Colonic mucosa (tissue), 4 donors: ENCODE measurements around the gene INPP4A. TPM values are rescaled to one million over a fixed set of nuclear protein-coding genes. Genes with fewer than 3 reads are reported as not detected.

Experiments
- DNase-seq: peaks from one replicate; pipeline ENCODE4 v3.0.0-alpha.2; 2020
- H3K27ac ChIP-seq: fragments of 200-600 bp; one replicate; pipeline ENCODE4 v1.8.0; 2021
- H3K27me3 ChIP-seq: fragments of 200-600 bp; one replicate; pipeline ENCODE4 v1.8.0; 2021
- H3K36me3 ChIP-seq: fragments of 200-600 bp; one replicate; pipeline ENCODE4 v1.8.0; 2021
- H3K4me1 ChIP-seq: fragments of 200-600 bp; one replicate; pipeline ENCODE4 v1.8.0; 2021; ENCODE audit warnings: mild to moderate bottlenecking
- H3K4me3 ChIP-seq: fragments of 200-600 bp; one replicate; pipeline ENCODE4 v1.8.0; 2021
- H3K9ac ChIP-seq, 2 donors: one replicate each; pipeline ENCODE4 v1.7.0; 2013; ENCODE audit warnings: control low read depth in 2 of 2, low read depth in 2 of 2, low read length in 2 of 2
- H3K9me3 ChIP-seq: fragments of 200-600 bp; one replicate; pipeline ENCODE4 v1.8.0; 2021
- intact Hi-C: fragments of 100-400 bp; cut with DNase I; formaldehyde crosslinking; loops from one replicate; pipeline ENCODE4 v1.14.1; 2022
- total RNA-seq, 2 donors: library from RNA; stranded (reverse); fragmentation: NEBNext Ultra II Directional in 1 of 2; extraction: Animal tissue kit (Norgen Biotek cat#: 25700) in 1 of 2; gene quantifications; one replicate each; pipeline ENCODE4 v1.2.1, GENCODE V29; 2021
- TF ChIP-seq, protein P1 (sequence below): fragments of 200-600 bp; IDR thresholded peaks from one replicate; pipeline ENCODE4 v1.8.0; 2022; ENCODE audit warnings: antibody characterized with exemption, mild to moderate bottlenecking
- donor health status: healthy.
- donor health status: DM: no; HTN: no; CAD: no.
- donor health status: DM: no; HTN: no; CAD: no.

The INPP4A gene
- total RNA-seq, 2 donors from 2014 or later: 11.5 to 17.9 TPM

DNA sequence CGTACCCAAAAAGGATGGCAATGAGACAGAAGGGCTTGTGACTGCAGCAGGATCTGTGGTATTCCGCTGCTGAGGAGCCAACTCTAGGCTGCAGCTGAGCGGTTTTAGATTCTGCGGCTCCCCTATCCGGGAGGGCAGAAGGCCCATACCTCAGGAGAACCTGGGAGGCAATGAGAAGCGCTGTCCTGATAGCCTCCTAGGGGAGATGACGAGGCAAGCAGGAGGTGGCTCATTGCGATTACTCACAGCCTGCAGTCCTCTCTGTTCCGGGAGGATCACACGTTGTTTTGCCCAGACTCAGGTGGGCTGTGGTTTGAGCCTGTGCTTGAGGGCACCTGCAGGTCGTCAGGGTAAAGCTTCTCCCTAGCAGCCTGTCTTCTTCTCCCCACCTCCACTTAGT lies 98.6 kb downstream of the INPP4A start:
- H3K36me3 ChIP-seq: peaks cover 13% of the 10 kb centered on the region
- H3K4me3 ChIP-seq: no peak overlapping the region
- intact Hi-C loops: no loop called here
- TF ChIP-seq, protein P1, sequence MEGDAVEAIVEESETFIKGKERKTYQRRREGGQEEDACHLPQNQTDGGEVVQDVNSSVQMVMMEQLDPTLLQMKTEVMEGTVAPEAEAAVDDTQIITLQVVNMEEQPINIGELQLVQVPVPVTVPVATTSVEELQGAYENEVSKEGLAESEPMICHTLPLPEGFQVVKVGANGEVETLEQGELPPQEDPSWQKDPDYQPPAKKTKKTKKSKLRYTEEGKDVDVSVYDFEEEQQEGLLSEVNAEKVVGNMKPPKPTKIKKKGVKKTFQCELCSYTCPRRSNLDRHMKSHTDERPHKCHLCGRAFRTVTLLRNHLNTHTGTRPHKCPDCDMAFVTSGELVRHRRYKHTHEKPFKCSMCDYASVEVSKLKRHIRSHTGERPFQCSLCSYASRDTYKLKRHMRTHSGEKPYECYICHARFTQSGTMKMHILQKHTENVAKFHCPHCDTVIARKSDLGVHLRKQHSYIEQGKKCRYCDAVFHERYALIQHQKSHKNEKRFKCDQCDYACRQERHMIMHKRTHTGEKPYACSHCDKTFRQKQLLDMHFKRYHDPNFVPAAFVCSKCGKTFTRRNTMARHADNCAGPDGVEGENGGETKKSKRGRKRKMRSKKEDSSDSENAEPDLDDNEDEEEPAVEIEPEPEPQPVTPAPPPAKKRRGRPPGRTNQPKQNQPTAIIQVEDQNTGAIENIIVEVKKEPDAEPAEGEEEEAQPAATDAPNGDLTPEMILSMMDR: no peak
- no peak overlapping the region for H3K27ac ChIP-seq
- H3K4me1 ChIP-seq: no peaks in the 10 kb centered on the region
- no peaks in the 10 kb centered on the region for H3K27me3 ChIP-seq
- DNase-seq: no peak
- H3K9ac ChIP-seq: no peak overlapping the region
- no peaks in the 10 kb centered on the region for H3K9me3 ChIP-seq

DNA sequence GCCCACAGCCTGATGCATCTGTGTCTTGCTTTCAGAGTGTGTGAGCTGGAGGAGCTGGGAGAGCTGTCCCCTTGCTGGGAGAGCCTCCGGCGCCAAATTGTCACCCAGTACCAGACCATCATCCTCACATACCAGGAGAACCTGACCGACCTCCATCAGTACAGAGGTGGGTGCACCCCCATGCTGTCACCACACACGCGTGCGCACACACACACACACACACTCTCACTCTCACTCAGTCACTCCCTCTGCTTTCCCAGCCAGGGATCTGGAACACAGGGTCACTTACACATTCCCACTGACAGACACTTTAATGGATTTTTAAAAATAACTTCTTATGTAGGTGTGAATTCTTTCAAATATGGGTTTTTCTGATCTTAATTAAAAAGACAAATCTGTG lies 99.2 kb downstream of the INPP4A start:
- no peaks in the 10 kb centered on the region for H3K27me3 ChIP-seq
- H3K4me3 ChIP-seq: no peak overlapping the region
- H3K27ac ChIP-seq: no peak overlapping the region
- intact Hi-C loops: no loop called here
- H3K9ac ChIP-seq: no peak overlapping the region
- no peaks in the 10 kb centered on the region for H3K4me1 ChIP-seq
- peaks cover 13% of the 10 kb centered on the region for H3K36me3 ChIP-seq
- no peak for DNase-seq
- no peaks in the 10 kb centered on the region for H3K9me3 ChIP-seq
- TF ChIP-seq, protein P1: no peak

DNA sequence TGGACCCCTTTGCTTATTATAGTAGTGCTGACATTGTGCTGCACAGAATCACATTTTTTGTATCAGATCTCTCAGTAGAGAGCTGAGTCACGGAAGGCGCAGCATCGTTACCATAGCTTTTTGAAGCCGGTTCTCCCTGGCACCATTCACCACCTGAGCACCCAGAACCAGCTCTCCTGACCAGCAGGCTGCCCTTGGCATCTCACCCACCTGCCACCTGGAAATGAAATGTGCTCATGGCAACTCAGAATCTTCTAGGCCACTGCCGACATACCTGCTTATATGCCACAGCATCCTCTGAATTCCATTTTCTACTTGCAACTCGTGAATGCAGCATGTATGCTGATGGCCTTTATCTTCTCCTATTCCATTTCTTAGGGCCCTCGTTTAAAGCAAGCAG lies 100.9 kb downstream of the INPP4A start:
- TF ChIP-seq, protein P1: no peak
- Histone ChIP-seq H3K27me3 (no peaks in the 10 kb centered on the region), H3K27ac (no peak overlapping the region), H3K9ac (no peak overlapping the region), H3K4me1 (no peaks in the 10 kb centered on the region), H3K4me3 (no peak overlapping the region), H3K9me3 (no peaks in the 10 kb centered on the region), H3K36me3 (peaks cover 7% of the 10 kb centered on the region)
- intact Hi-C loops: no loop called here
- no peak for DNase-seq

DNA sequence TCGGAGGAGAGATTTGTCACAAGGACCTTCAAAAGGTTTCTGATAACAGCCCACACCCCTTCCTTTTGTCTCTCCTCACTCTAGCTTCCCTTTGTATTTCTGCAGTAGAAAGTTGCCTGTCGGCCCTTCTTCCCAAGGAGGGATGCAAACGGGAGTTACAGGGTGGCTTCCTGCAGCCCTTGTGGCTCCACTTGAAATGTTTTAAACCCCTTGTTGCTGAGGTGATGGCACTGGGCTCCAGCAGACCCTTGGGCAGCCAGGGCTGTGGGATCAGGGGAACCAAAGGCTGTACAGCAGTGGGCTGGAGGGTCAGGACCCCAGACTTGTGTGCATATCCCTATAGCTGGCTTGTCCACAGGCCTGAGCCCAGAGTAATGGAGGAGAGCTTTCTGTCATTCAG lies 101.5 kb downstream of the INPP4A start:
- Histone ChIP-seq H3K4me3 (no peak overlapping the region), H3K4me1 (no peaks in the 10 kb centered on the region), H3K9ac (no peak overlapping the region), H3K9me3 (no peaks in the 10 kb centered on the region), H3K36me3 (peaks cover 7% of the 10 kb centered on the region), H3K27me3 (no peaks in the 10 kb centered on the region), H3K27ac (no peak overlapping the region)
- no peak for DNase-seq
- TF ChIP-seq, protein P1: no peak
- intact Hi-C loops: no loop called here

DNA sequence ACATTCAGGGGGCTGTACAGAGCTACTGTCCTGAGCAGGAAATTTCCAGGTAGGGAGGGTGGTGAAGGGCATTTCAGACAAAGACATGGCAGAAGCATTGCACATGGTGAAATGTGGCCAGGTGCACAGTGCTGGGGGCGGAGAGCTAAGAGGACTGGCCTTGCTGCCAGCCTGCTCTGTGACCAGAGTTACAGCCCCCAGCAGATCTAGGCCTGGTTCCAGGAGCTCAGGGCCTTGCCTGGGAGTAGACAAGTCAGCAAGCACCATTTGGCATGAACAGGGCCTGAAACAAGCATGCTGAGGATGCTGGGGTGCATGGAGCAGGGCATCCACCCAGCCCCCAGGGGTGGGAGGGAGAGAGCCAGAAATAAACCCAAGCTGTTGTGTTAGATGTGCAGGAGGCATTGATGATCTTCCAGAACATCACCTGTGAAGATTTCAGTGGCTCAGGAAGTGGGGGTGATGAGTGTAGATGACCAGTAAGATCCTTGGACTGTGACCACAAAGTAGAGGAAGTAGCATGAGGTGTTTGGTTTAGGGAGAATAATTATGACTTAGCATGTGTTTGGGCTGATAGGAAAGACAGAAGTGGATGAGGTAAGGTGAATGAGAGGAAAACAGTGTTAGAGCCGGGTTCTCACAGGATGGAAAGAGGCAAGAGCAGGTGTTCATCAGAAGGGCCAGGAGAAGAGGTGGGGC lies 102.6 kb downstream of the INPP4A start:
- TF ChIP-seq, protein P1: no peak
- no peak for DNase-seq
- H3K27ac ChIP-seq: no peak overlapping the region
- no peaks in the 10 kb centered on the region for H3K4me1 ChIP-seq
- intact Hi-C loops: no loop called here
- peaks cover 7% of the 10 kb centered on the region for H3K36me3 ChIP-seq
- no peaks in the 10 kb centered on the region for H3K27me3 ChIP-seq
- H3K9ac ChIP-seq: no peak overlapping the region
- H3K9me3 ChIP-seq: no peaks in the 10 kb centered on the region
- no peak overlapping the region for H3K4me3 ChIP-seq
